IMR-90 (cell line): Measurements from ENCODE around the gene CREB3L1. TPM values are rescaled to one million over a fixed set of nuclear protein-coding genes. Genes with fewer than 3 reads are reported as not detected.

Experiments
- ATAC-seq: fragments of 200-7000 bp; cut with Tn5 transposase; 2 replicates; pipeline ENCODE4 v1.9.1; 2020; ENCODE audit warnings: low read depth, mild to moderate bottlenecking, moderate library complexity
- BruUV-seq: library from RNA; stranded (reverse); fragments of 400-500 nt; replicated peaks from 2 replicates; lab custom pipeline; 2021; lab: Mats Ljungman, UMichigan
- CTCF ChIA-PET: fragments of 300-600 bp; formaldehyde crosslinking; extraction: SDS; loops from one replicate; lab custom pipeline; 2021; ENCODE audit warnings: antibody characterized with exemption; lab: Yijun Ruan, JAX
- POLR2A ChIA-PET: fragments of 300-600 bp; sonication (Branson Sonifier 250); formaldehyde crosslinking; loops from one replicate; lab custom pipeline; 2022; ENCODE audit warnings: antibody characterized with exemption; ENCODE audit not compliant: unreplicated experiment; lab: Charles Lee
- DNase-seq: peaks from one replicate; pipeline ENCODE4 v3.0.0; 2013
- H2AFZ ChIP-seq: replicated peaks from 2 replicates; pipeline ENCODE3; 2013; ENCODE audit warnings: low read length, mild to moderate bottlenecking; ENCODE audit not compliant: poor library complexity
- H2AK5ac ChIP-seq: 2 replicates; pipeline ENCODE4 v1.6.1; 2013; ENCODE audit warnings: low read depth, low read length, inconsistent platforms
- H2AK9ac ChIP-seq: replicated peaks from 2 replicates; pipeline ENCODE3; 2013; ENCODE audit warnings: mild to moderate bottlenecking, low read depth, low read length, moderate library complexity; ENCODE audit not compliant: poor library complexity
- H2BK120ac ChIP-seq: 2 replicates; pipeline ENCODE4 v1.6.1; 2013; ENCODE audit warnings: low read depth, low read length, inconsistent platforms
- H2BK15ac ChIP-seq: 3 replicates; pipeline ENCODE4 v1.6.1; 2013; ENCODE audit warnings: low read depth, low read length, inconsistent platforms
- H2BK20ac ChIP-seq: 2 replicates; pipeline ENCODE4 v1.6.1; 2013; ENCODE audit warnings: low read depth, mild to moderate bottlenecking, inconsistent platforms, low read length, moderate library complexity
- H2BK5ac ChIP-seq: 2 replicates; pipeline ENCODE4 v1.6.1; 2013; ENCODE audit warnings: mild to moderate bottlenecking, low read depth, low read length, inconsistent platforms; ENCODE audit not compliant: poor library complexity, severe bottlenecking
- H3K14ac ChIP-seq: replicated peaks from 2 replicates; pipeline ENCODE4 v1.6.1; 2013; ENCODE audit warnings: low read depth, low read length, inconsistent platforms
- H3K18ac ChIP-seq: 2 replicates; pipeline ENCODE4 v1.6.1; 2013; ENCODE audit warnings: low read depth, low read length, control low read depth
- H3K23ac ChIP-seq: 2 replicates; pipeline ENCODE4 v1.6.1; 2013; ENCODE audit warnings: low read depth, low read length, inconsistent platforms
- H3K27ac ChIP-seq: 2 replicates; pipeline ENCODE4 v1.5.1; 2013; ENCODE audit warnings: mild to moderate bottlenecking, control low read depth, low read length; ENCODE audit not compliant: insufficient read depth
- H3K27me3 ChIP-seq: 2 replicates; pipeline ENCODE4 v1.6.1; 2013; ENCODE audit warnings: low read length; ENCODE audit not compliant: control insufficient read depth, insufficient read depth
- H3K36me3 ChIP-seq: 2 replicates; pipeline ENCODE4 v1.6.1; 2013; ENCODE audit warnings: low read length, mixed read lengths; ENCODE audit not compliant: control insufficient read depth, insufficient read depth
- H3K4ac ChIP-seq: 2 replicates; pipeline ENCODE4 v1.6.1; 2013; ENCODE audit warnings: low read depth, low read length, inconsistent platforms
- H3K4me1 ChIP-seq: 2 replicates; pipeline ENCODE4 v1.6.1; 2013; ENCODE audit warnings: low read length, mixed read lengths; ENCODE audit not compliant: control insufficient read depth, insufficient read depth
- H3K4me2 ChIP-seq: 2 replicates; pipeline ENCODE4 v1.6.1; 2013; ENCODE audit warnings: low read depth, mild to moderate bottlenecking, control low read depth, low read length, moderate library complexity
- H3K4me3 ChIP-seq: 2 replicates; pipeline ENCODE4 v1.5.1; 2013; ENCODE audit warnings: low read depth, mild to moderate bottlenecking, control low read depth, low read length, moderate library complexity; ENCODE audit not compliant: insufficient read depth
- H3K56ac ChIP-seq: 2 replicates; pipeline ENCODE4 v1.6.1; 2013; ENCODE audit warnings: low read length, inconsistent platforms; ENCODE audit not compliant: insufficient read depth; ENCODE audit errors: extremely low read depth
- H3K79me1 ChIP-seq, 2 experiments: 2 replicates each; pipeline ENCODE4 v1.6.1; 2013; ENCODE audit warnings: low read length in 2 of 2, inconsistent platforms in 1 of 2, low read depth in 1 of 2
- H3K9ac ChIP-seq: 2 replicates; pipeline ENCODE4 v1.6.1; 2013; ENCODE audit warnings: low read depth, low read length, control low read depth
- H3K9me1 ChIP-seq: 2 replicates; pipeline ENCODE4 v1.6.1; 2013; ENCODE audit warnings: low read length, inconsistent platforms; ENCODE audit not compliant: insufficient read depth
- H3K9me3 ChIP-seq: 2 replicates; pipeline ENCODE4 v1.6.1; 2013; ENCODE audit warnings: low read length; ENCODE audit not compliant: control insufficient read depth, insufficient read depth
- H4K20me1 ChIP-seq: 2 replicates; pipeline ENCODE4 v1.6.1; 2013; ENCODE audit warnings: low read length, inconsistent platforms; ENCODE audit not compliant: insufficient read depth
- H4K5ac ChIP-seq: 2 replicates; pipeline ENCODE4 v1.6.1; 2013; ENCODE audit warnings: mild to moderate bottlenecking, low read depth, low read length, control low read depth
- H4K8ac ChIP-seq, 2 experiments: 2 replicates each; pipeline ENCODE4 v1.6.1; 2013; ENCODE audit warnings: low read depth in 2 of 2, low read length in 2 of 2, control low read depth in 1 of 2, inconsistent platforms in 1 of 2
- H4K91ac ChIP-seq: 2 replicates; pipeline ENCODE4 v1.6.1; 2013; ENCODE audit warnings: low read depth, low read length, inconsistent platforms; ENCODE audit not compliant: insufficient read depth
- BHLHE40 ChIP-seq: fragments of 150-350 bp; IDR thresholded peaks from 2 replicates; pipeline ENCODE4 v1.6.1; 2016; ENCODE audit warnings: mild to moderate bottlenecking, low read depth, low read length
- CEBPB ChIP-seq: IDR thresholded peaks from 2 replicates; pipeline ENCODE4 v1.6.1; 2012; ENCODE audit warnings: low read depth, low read length, improper control_type of control experiment
- CHD1 ChIP-seq: IDR thresholded peaks from 2 replicates; pipeline ENCODE4 v1.6.1; 2012; ENCODE audit warnings: low read depth, low read length, improper control_type of control experiment
- CTCF ChIP-seq: conservative IDR thresholded peaks from 2 replicates; pipeline ENCODE4 v1.5.1; 2012; ENCODE audit warnings: mild to moderate bottlenecking, low read depth, low read length, improper control_type of control experiment
- ELK1 ChIP-seq: fragments of 150-350 bp; IDR thresholded peaks from 2 replicates; pipeline ENCODE4 v1.6.1; 2016; ENCODE audit warnings: low read depth, mild to moderate bottlenecking, low read length, moderate library complexity, borderline replicate concordance
- FOS ChIP-seq: fragments of 150-350 bp; IDR thresholded peaks from 2 replicates; pipeline ENCODE4 v1.6.1; 2016; ENCODE audit warnings: low read depth, low read length
- MAFK ChIP-seq: IDR thresholded peaks from 2 replicates; pipeline ENCODE4 v1.6.1; 2012; ENCODE audit warnings: low read depth, low read length, improper control_type of control experiment
- MAZ ChIP-seq: IDR thresholded peaks from 2 replicates; pipeline ENCODE4 v1.6.1; 2012; ENCODE audit warnings: low read depth, mild to moderate bottlenecking, low read length, improper control_type of control experiment, moderate library complexity, borderline replicate concordance
- MXI1 ChIP-seq: IDR thresholded peaks from 2 replicates; pipeline ENCODE4 v1.6.1; 2012; ENCODE audit warnings: low read depth, mild to moderate bottlenecking, low read length, moderate library complexity, borderline replicate concordance
- NFE2L2 ChIP-seq: fragments of 150-350 bp; IDR thresholded peaks from 2 replicates; pipeline ENCODE4 v1.6.1; 2016; ENCODE audit warnings: low read depth, mild to moderate bottlenecking, low read length
- POLR2A ChIP-seq: IDR thresholded peaks from 2 replicates; pipeline ENCODE4 v1.6.1; 2012; ENCODE audit warnings: mild to moderate bottlenecking, low read depth, low read length
- RAD21 ChIP-seq: IDR thresholded peaks from 2 replicates; pipeline ENCODE4 v1.6.1; 2012; ENCODE audit warnings: low read length, improper control_type of control experiment
- RCOR1 ChIP-seq: IDR thresholded peaks from 2 replicates; pipeline ENCODE4 v1.6.1; 2012; ENCODE audit warnings: mild to moderate bottlenecking, low read length, improper control_type of control experiment; ENCODE audit not compliant: insufficient replicate concordance
- RFX5 ChIP-seq: IDR thresholded peaks from 2 replicates; pipeline ENCODE4 v1.8.0; 2012; ENCODE audit warnings: low read depth, mild to moderate bottlenecking, low read length, moderate library complexity
- SMC3 ChIP-seq: fragments of 150-350 bp; IDR thresholded peaks from 2 replicates; pipeline ENCODE4 v1.6.1; 2016; ENCODE audit warnings: low read depth, mild to moderate bottlenecking, antibody characterized with exemption, low read length, moderate library complexity
- USF2 ChIP-seq: fragments of 150-350 bp; IDR thresholded peaks from 2 replicates; pipeline ENCODE4 v1.6.1; 2017; ENCODE audit warnings: mild to moderate bottlenecking, antibody characterized with exemption, low read length, low read depth
- WGBS, 2 experiments: methylation state at CpG; one replicate each; pipeline versions ENCODE4 v1.1.5 to v1.1.7; 2013; ENCODE audit warnings: missing lambda C conversion rate in 2 of 2; ENCODE audit not compliant: insufficient read length in 1 of 2; ENCODE audit errors: extremely low coverage in 2 of 2; 5-methylcytosine and 5-hydroxymethylcytosine counted together
- dilution Hi-C: fragments of 300-500 bp; cut with HindIII; formaldehyde crosslinking; loops from one replicate; pipeline ENCODE4 v1.14.3; 2018; ENCODE audit warnings: low sequenced_read_pairs; ENCODE audit not compliant: unreplicated experiment
- in situ Hi-C: fragments of 300-500 bp; cut with MboI; formaldehyde crosslinking; loops from 3 replicates; pipeline ENCODE4 v1.14.3; 2019; ENCODE audit warnings: low sequenced_read_pairs, inconsistent platforms, mixed read lengths
- intact Hi-C: fragments of 100-400 bp; cut with micrococcal nuclease; formaldehyde crosslinking; loops from 2 replicates; pipeline ENCODE4 v1.10.0; 2022
- polyA plus RNA-seq, 3 experiments: library from polyadenylated mRNA; depleted of rRNA; stranded (reverse); fragments of >200 nt; gene quantifications; 2 replicates each; pipeline ENCODE4 v1.2.3, GENCODE V29; 2012; ENCODE audit warnings: low replicate concordance in 1 of 3
- total RNA-seq: library from RNA; depleted of rRNA; stranded (reverse); fragments of >200 nt; gene quantifications from 2 replicates; pipeline ENCODE4 v1.2.3, GENCODE V29; 2012

The CREB3L1 gene
- total and polyA plus RNA-seq, 2 of the 4 experiments (the other 2 are of a cell fraction) = 8.1 to 82.3 TPM

GRCh38 chr11:46288451-46288850 is 11.0 kb downstream of the CREB3L1 start:
- Histone ChIP-seq H3K56ac (no peak overlapping the region), H3K27ac (peak overlapping the region; percentile 13; the same call in 1 of the 2 replicates), H2BK5ac (peak overlapping the region; percentile 4), H3K4me1 (peaks cover 45% of the 10 kb centered on the region), H4K91ac (no peak overlapping the region), H3K4ac (no peak overlapping the region), H2BK15ac (no peak overlapping the region), H3K9me1 (peaks cover 40% of the 10 kb centered on the region), H3K23ac (no peak overlapping the region), H3K18ac (no peak overlapping the region), H4K5ac (no peak overlapping the region), H2AFZ (no peak overlapping the region), H3K36me3 (peaks cover 30% of the 10 kb centered on the region), H2BK120ac (no peak overlapping the region), H3K27me3 (no peaks in the 10 kb centered on the region), H3K4me3 (no peak overlapping the region), H4K20me1 (peaks cover 71% of the 10 kb centered on the region), H3K79me1 (peaks cover 8 to 74% of the 10 kb centered on the region in 2 experiments), H2AK5ac (no peak overlapping the region; the same call in 1 of the 2 replicates), H3K9me3 (no peaks in the 10 kb centered on the region), H2BK20ac (no peak overlapping the region), H4K8ac (no peak overlapping the region), H3K4me2 (no peak overlapping the region), H3K14ac (no peak overlapping the region), H3K9ac (no peak overlapping the region), H2AK9ac (no peak overlapping the region)
- ATAC-seq = no peak
- 100% methylated on average over 1 of the region's 5 CpGs; no CpG with 5 or more reads in 1 of the 2 experiments for WGBS, 2 experiments
- DNase-seq = no peak
- no peak for TF ChIP-seq MAZ
- no peak for TF ChIP-seq RAD21
- TF ChIP-seq CEBPB = no peak
- no peak for TF ChIP-seq MXI1
- no peak for TF ChIP-seq ELK1
- no peak for TF ChIP-seq NFE2L2
- TF ChIP-seq BHLHE40 = no peak
- no peak for TF ChIP-seq RCOR1
- no peak for TF ChIP-seq FOS
- no peak for TF ChIP-seq RFX5
- TF ChIP-seq CHD1 = no peak
- TF ChIP-seq MAFK = no peak
- no peak for TF ChIP-seq USF2
- TF ChIP-seq SMC3 = no peak
- TF ChIP-seq POLR2A = no peak
- TF ChIP-seq CTCF = no peak
- in situ Hi-C loops = no loop called here
- ChIA-PET POLR2A (no interaction called here), CTCF (no interaction called here)
- dilution Hi-C loops = no loop called here
- no TSS peak for BruUV-seq
- intact Hi-C loops = no loop called here
